Stimulated activated CD8-positive, alpha-beta memory T cell treated with anti-CD3 and anti-CD28 coated beads, Interleukin-12 subunit alpha, Interleukin-12 subunit beta, amount 100 ng/mL, for 24 hours (primary cell): ENCODE measurements around the gene C16orf54.
"Not testable (repeated sequence)": the region's sequence is repeated elsewhere in the genome, so short reads cannot be mapped to it uniquely, and the experiment has no call there.

Experiments
- DNase-seq: peaks from one replicate; pipeline ENCODE4 v3.0.0-alpha.2; 2020; ENCODE audit errors: extremely low read depth

Gene C16orf54

DNA sequence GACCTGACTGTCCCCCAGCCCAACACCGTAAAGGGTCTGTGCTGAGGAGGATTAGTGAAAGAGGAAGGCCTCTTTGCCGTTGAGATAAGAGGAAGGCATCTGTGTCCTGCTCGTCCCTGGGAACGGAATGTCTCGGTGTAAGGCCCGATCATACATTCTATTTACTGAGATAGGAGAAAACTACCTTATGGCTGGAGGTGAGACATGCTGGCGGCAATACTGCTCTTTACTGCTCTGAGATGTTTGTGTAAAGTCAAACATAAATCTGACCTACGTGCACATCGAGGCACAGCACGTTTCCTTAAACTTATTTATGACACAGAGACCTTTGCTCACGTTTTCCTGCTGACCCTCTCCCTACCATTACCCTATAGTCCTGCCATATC lies 5.2 kb downstream of the C16orf54 start:
- not testable (repeated sequence) for DNase-seq

DNA sequence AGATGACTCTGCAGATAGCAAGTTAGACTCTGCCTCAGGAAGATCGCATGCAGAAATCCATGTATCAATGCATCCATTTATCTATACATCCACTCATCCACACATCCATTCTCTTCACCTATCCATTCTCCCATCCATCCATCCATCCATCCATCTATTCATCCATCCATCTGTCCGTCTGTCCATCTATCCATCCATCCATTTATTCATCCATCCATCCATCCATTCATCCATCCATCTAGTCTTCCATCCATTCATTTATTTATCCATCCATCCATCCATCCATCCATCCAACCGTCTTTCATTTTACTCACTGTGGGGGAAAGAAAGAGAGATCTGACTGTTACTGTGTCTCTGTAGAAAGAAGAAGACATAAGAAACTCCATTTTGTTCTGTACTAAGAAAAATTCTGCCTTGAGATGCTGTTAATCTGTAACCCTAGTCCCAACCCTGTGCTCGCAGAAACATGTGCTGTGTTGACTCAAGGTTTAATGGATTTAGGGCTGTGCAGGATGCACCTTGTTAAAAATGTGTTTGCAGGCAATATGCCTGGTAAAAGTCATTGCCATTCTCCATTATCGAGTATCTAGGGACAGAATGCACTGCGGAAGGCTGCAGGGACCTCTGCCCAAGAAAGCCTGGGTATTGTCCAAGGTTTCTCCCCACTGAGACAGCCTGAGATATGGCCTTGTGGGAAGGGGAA lies 5.7 kb downstream of the C16orf54 start:
- DNase-seq = not testable (repeated sequence)

DNA sequence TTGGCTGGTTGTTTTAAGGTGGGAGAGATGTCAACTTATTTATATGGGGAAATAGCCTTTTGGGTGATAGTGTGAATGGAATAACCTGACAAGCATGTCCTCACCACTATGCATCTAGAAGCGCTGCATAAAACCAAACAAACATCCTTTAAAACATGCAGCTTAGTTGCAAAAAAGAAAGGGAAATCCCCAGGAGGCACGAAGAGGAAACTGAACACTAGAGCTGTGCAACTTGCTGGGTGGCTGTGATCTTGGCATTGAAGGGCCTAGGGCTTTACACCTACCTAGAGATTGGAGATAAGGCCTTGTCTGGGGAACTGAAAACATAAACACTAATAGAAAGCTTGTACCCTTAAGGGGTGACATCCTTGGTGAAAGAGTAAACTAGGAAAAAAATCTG lies 7.3 kb downstream of the C16orf54 start:
- DNase-seq = no peak

DNA sequence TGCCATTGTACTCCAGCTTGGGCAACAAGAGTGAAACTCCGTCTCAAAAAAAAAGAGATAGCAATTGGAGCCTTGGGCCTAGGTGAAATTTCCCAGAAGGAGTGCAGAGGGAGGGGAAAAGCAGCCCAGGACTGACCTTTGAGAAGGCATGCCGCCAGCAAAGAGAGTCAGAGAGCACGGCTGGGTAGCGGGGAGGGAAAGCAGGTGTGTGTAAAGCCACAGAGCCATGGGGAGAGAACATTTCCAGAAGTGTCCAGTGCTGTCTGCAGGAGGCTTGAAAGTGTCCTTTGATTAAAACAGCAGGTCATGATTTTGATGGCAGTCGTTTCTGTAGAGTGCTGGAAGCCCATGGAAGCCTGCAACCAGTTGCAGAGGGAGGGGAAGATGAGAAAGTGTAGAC lies 8.1 kb downstream of the C16orf54 start:
- no peak for DNase-seq

DNA sequence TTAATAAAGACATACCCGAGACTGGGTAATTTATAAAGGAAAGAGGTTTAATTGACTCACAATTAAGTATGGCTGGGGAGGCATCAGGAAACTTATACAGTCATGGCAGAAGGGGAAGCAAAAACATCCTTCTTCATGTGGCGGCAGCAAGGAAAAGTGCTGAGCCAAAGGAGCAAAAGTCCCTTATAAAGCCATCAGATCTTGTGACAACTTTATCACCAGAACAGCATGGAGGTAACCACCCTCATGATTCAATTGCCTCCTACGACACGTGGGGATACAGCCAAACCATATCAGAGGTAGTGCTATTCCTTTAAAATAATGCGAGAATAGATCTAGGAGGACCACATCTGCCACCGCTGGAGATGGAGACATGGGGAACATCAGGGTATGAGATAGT lies 9.0 kb downstream of the C16orf54 start:
- no peak for DNase-seq

DNA sequence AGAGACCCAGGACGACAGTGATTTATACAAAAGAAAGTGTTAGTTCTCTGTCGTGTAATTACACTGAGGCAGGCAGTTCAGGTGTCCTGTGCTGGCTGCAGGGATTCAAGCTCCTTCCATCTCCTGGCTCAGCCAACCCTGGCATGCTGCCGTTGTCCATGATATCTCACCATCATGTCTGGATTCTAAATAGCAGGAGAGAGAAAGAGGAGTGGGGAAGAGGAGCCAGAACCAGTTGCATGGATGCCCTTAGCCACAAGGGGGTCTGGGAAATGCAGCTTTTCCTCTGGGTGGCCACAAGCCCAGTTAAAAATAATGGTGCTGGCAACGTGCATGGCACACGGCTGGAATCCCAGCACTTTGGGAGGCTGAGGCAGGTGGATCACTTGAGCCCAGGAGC lies 9.7 kb downstream of the C16orf54 start:
- DNase-seq = no peak

DNA sequence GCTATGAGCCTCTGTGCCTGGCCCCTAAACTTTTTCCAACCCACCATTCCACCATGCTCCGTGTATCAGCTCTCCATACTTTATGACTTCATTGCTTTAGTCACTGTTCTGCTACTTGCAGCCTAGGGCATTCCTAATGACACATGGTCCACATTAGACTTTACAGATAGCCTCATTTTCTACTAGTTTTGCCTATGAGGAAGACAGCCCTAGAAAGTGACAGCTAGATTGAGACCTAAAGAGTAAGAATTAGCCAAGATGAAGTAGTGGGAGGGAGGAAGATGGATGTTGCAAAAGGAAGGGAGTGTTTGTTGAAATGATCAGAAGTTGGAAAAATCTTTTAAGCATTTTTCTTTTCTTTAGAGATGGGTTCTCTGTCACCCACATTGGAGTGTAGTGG lies 11.0 kb downstream of the C16orf54 start:
- DNase-seq = no peak

DNA sequence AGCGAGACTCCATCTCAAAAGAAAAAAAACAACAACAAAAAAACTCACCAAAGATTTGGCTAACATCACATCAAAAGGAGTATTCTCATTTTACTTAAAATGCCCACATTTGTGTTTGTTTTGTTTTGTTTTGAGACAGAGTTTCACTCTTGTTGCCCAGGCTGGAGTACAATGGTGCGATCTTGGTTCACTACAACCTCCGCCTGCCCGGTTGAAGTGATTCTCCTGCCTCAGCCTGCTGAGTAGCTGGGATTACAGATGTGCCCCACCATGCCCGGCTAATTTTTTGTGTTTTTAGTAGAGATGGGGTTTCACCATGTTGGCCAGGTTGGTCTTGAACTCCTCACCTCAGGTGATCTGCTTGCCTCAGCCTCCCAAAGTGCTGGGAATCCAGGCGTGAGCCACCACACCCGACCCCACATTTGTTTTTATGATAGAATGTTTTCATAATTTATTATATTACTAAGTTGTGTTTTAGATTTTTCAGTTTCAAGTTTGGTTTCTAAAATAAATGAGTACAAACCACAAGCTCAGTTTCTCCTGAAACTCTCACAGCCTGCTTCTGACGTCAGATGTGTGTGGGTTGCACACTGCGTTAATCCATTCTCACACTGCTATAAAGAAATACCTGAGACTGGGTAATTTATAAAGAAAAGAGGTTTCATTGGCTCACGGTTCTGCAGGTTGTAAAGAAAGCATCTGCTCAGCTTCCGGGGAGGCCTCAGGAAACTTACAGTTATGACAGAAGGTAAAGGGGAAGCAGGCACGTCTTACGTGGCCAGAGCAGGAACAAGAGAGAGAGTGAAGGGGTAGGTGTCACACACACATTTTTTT lies 13.8 kb downstream of the C16orf54 start:
- DNase-seq = peak; percentile 56

DNA sequence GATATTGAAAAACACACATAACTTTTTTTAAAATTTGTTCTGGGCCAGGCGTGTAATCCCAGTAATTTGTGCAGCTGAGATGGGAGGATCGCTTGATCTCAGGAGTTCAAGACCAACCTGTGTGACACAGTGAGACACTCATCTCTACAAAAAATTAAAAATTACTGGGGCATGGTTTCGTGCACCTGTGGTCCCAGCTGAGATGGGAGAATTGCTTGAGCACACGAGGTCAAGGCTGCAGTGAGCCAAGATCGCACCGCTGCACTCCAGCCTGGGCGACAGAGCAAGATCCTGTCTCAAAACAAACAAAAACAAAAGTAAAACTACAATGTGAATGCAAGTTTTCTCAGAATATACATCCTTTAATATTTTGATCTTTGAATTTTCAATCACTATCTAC lies 15.1 kb downstream of the C16orf54 start:
- no peak for DNase-seq

DNA sequence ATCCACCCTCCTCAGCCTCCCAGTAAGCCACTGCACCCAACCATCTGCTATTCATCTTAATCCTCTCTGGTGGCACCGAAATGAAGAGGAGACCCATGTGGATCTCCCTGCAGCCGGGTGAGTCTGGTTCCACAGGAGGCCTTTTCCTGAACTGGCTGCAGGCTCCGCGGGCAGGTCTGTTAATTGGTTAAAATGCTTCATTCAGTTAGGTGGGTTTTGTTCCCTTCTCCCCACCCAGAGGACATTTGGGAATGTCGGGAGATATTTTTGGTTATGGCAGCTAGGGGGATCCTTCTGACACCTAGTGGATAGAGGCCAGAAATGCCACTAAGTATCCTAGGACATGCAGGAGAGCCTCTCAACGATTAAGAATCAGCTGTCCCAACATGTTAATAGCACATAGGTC lies 16.7 kb downstream of the C16orf54 start:
- no peak for DNase-seq

DNA sequence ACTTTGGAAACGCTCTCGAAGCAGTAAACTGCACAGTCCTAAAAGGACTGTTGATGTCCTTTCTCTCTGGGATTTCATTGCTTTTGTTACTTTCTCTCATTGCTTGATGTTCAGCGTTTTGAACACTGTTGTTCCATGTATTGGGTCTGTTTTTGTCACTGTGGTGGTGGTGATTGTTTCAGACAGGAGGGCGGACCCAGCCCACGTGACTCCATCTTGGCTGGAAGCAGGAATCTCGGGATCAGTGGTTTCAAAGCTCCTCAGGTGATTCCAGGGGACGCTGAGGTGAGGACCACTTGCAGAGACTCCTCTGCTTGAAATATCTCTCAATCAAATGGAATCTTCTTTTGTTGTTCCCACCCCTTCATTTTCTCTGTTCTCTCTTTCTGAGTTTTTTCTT lies 18.3 kb downstream of the C16orf54 start:
- no peak for DNase-seq

DNA sequence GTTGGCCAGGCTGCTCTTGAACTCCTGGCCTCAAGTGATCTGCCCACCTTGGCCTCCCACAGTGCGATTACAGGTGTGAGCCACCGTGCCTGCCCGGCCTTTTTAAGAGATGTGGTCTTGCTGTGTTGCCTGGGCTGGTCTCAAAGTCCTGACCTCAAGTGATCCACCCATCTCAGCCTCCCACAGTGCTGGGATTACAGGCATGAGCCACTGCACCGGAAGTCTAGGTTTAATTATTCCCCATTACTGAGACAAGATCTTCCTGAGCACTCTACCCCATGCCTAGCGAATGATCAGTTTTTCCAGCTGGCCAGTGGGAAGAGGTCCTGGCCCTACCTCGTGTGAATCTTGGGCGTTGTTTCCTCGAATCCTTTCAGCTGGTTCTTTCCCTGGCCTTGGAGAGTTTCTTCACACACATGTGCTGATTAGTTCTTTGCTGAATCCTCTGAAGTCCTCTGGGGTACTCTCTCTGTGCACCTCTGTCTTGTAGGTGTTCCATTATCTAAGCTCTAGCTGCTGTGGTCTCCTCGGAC lies 18.9 kb downstream of the C16orf54 start:
- no peak for DNase-seq

DNA sequence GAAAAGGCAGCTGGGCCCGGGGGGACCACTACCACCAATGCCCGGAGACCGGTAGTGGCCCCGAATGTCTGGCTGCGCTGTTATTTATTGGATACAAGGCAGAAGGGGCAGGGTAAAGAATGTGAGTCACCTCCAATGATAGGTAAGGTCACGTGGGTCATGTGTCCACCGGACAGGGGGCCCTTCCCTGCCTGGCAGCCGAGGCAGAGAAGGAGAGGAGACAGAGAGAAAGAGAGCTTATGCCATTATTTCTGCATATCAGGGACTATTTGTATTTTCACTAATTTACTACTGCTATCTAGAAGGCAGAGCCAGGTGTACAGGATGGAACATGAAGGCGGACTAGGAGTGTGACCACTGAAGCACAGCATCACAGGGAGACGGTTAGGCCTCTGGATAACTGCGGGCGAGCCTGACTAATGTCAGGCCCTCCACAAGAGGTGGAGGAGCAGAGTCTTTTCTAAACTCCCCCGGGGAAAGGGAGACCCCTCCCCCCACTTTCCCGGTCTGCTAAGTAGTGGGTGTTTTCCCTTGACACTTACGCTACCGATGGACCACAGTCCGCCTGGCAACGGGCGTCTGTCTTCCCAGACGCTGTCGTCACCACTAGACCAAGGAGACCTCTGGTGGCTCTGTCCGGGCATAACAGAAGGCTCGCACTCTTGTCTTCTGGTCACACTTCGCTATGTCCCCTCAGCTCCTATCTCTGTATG lies 24.5 kb downstream of the C16orf54 start:
- DNase-seq = not testable (repeated sequence)

DNA sequence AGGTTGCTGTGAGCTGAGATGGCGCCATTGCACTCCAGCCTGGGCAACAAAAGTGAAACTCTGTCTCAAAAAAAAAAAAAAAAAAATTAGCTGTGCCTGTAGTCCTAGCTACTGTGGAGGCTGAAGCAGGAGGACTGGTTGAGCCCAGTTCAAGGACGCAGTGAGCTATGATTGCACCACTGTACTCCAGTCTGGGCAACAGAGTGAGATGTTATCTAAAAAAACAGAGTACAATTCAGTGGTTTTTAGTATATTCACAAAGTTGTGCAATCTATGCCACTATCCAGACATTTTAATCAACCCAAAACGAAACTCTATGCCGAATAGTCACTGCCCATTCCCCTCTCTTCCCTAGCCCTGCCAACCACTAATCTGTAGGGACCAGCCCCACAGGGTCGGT lies 25.1 kb downstream of the C16orf54 start:
- DNase-seq = no peak

DNA sequence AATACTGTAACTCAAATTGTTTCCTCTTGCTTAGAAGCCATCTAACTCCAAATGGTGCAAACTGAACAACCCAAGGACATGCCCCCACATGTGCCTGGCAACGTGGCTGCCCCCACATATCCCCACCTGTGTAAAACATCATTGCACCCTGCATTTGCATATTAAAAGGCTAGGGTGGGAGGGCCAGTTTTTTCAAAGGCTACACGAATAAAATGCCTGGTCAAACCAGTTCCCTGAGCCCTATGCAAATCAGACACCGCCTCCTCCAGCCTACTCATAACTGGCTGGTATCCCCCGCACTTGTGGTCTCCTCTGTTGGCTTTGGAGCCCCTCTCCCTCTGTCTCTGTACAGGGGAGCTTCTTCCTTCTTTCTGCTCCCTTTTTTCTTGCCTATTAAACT lies 26.7 kb downstream of the C16orf54 start:
- DNase-seq = no peak

DNA sequence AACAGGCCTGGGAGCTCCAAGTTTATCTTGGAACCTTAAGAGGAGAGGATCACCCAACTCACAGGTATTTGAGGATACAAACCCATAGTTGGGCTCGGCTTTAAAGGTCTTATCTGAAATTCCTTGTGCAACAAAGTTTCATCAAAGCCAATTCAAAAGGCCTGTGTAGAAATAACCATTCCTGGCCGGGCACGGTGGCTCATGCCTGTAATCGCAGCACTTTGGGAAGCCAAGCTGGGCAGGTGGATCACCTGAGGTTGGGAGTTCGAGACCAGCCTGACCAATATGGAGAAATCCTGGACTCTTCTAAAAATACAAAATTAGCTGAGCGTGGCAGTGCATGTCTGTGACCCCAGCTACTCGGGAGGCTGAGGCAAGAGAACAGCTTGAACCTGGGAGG lies 28.7 kb downstream of the C16orf54 start:
- no peak for DNase-seq

DNA sequence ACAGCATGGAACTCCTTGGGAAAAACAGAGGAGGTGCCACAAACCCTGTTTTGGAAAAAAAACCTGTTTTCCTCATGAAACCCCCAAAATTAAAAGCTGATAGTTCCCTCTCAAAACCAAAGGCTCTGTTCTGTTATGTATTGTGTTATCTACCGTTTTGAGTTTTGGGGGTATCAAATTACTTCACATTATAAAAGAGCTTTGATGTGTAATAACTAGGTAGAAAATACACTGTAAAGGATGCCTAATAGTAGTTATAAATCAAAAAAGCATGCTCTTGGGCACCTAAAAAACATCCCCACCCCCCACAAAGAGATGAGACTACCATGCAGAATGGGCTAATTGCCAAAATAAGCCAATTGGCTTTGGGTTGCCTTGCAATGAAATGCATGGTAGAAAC lies 30.8 kb downstream of the C16orf54 start:
- DNase-seq = no peak

DNA sequence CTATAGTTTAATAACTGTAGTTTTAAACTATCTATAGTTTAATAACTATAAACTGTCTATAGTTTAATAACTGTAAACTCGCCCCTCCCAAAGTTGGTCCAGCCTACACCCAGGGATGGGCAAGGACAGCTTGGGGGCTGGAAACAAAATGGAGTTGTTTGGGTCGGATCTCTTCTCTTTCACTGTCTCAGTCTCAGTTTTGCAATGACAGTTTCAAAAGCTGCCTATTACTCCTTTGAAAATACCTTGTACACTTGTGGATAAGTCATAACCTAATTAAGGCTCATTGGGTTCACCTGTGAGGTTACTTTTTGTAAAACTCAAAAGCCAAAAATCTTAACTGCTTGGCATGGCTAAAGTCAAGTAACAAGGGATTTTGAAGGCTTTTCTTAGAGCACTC lies 31.4 kb downstream of the C16orf54 start:
- DNase-seq = no peak

DNA sequence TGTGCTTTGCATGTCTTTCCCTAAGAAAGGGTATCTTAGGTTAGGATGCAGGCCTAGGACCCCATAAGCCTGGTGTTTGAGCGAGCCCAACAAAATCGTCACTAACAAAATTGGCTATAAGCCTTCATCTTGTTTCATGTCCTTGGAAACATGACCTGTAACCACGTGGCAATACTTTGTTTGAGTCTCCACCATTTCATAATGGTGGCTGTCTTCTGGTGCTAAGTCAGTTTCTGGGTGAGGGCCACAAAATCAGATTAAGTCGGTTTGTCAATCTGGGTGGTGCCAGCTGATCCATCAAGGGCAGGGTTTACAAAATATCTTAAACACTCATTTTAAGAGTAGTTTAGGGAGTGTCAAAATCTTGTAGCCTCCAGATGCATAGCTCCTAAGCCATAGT lies 33.0 kb downstream of the C16orf54 start:
- DNase-seq = no peak

DNA sequence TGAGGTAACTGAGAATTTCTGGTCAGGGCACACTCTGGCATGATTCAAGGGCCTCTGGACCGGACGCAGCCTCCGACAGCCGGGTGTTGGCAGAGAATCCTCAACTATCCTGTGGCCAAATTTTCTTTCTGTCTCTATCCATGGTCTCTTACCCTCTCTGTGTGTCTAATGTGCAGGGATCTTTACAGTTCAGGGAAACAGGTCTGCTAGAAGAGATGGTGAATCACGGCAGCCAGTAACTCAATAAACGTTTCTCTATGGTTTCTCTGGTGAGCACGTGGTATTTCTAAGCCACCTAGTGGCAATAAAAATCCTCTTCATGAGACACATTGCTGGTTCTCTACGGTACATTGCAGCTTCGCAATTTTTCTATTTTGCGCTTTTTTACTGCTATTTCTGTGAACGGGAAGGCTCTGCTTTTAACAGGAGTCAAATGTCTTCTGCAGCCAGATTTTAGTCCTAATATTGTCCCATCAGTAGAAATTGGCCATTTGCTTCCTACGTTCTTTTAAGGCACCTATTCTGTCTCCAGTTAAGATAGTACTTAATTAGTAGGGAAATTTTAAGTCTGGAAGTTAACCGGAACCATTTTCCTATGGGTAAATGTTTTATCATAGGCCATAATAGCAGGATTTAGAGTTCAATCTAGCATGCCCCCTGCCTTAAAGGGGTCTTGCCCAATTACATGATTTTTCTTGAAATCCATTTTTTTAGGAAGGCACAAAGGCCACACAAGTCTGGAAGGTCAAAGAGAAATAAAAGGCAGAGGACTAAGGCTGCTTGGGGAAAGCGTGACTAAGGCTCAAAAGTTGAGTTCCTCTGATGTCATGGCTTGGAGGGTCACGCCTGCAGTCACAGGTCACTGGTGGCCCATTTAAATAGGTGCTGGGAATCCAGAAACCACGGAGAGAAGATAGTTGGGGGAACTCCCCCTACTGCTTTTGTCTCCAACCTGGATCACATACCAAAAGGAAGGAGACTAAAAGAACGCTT lies 35.3 kb downstream of the C16orf54 start:
- no peak for DNase-seq

DNA sequence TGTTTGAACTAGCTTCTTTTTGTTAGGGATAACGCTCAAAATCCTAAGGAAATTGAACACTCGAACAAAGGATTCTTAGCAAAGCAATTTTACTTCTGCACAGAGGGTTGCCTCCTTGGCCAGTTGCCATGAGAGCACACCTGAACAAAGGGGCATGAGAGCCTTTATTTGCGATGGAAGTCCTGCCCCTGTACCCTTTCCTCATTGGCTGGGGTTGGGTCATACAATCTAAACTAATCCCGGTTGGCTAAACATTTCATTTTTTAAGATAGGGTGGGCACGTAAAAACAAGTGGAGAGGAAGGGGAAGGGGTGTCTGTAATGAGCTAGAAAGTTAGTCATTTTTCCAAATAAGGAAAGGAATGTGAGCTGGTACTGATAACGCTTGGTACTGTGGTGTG lies 36.1 kb downstream of the C16orf54 start:
- DNase-seq = not testable (repeated sequence)
